IMR-90 (cell line): ENCODE data around the gene CANT1. TPM values are rescaled to one million over a fixed set of nuclear protein-coding genes. Genes with fewer than 3 reads are reported as not detected.

Experiments used
- ATAC-seq: fragments of 200-7000 bp; cut with Tn5 transposase; 2 replicates; pipeline ENCODE4 v1.9.1; 2020; ENCODE audit warnings: low read depth, mild to moderate bottlenecking, moderate library complexity
- BruUV-seq: library from RNA; stranded (reverse); fragments of 400-500 nt; replicated peaks from 2 replicates; lab custom pipeline; 2021; lab: Mats Ljungman, UMichigan
- CTCF ChIA-PET: fragments of 300-600 bp; formaldehyde crosslinking; extraction: SDS; loops from one replicate; lab custom pipeline; 2021; ENCODE audit warnings: antibody characterized with exemption; lab: Yijun Ruan, JAX
- POLR2A ChIA-PET: fragments of 300-600 bp; sonication (Branson Sonifier 250); formaldehyde crosslinking; loops from one replicate; lab custom pipeline; 2022; ENCODE audit warnings: antibody characterized with exemption; ENCODE audit not compliant: unreplicated experiment; lab: Charles Lee
- DNase-seq: peaks from one replicate; pipeline ENCODE4 v3.0.0; 2013
- H2AFZ ChIP-seq: replicated peaks from 2 replicates; pipeline ENCODE3; 2013; ENCODE audit warnings: low read length, mild to moderate bottlenecking; ENCODE audit not compliant: poor library complexity
- H2AK5ac ChIP-seq: 2 replicates; pipeline ENCODE4 v1.6.1; 2013; ENCODE audit warnings: low read depth, low read length, inconsistent platforms
- H2AK9ac ChIP-seq: replicated peaks from 2 replicates; pipeline ENCODE3; 2013; ENCODE audit warnings: mild to moderate bottlenecking, low read depth, low read length, moderate library complexity; ENCODE audit not compliant: poor library complexity
- H2BK120ac ChIP-seq: 2 replicates; pipeline ENCODE4 v1.6.1; 2013; ENCODE audit warnings: low read depth, low read length, inconsistent platforms
- H2BK15ac ChIP-seq: 3 replicates; pipeline ENCODE4 v1.6.1; 2013; ENCODE audit warnings: low read depth, low read length, inconsistent platforms
- H2BK20ac ChIP-seq: 2 replicates; pipeline ENCODE4 v1.6.1; 2013; ENCODE audit warnings: low read depth, mild to moderate bottlenecking, inconsistent platforms, low read length, moderate library complexity
- H2BK5ac ChIP-seq: 2 replicates; pipeline ENCODE4 v1.6.1; 2013; ENCODE audit warnings: mild to moderate bottlenecking, low read depth, low read length, inconsistent platforms; ENCODE audit not compliant: poor library complexity, severe bottlenecking
- H3K14ac ChIP-seq: replicated peaks from 2 replicates; pipeline ENCODE4 v1.6.1; 2013; ENCODE audit warnings: low read depth, low read length, inconsistent platforms
- H3K18ac ChIP-seq: 2 replicates; pipeline ENCODE4 v1.6.1; 2013; ENCODE audit warnings: low read depth, low read length, control low read depth
- H3K23ac ChIP-seq: 2 replicates; pipeline ENCODE4 v1.6.1; 2013; ENCODE audit warnings: low read depth, low read length, inconsistent platforms
- H3K27ac ChIP-seq: 2 replicates; pipeline ENCODE4 v1.5.1; 2013; ENCODE audit warnings: mild to moderate bottlenecking, control low read depth, low read length; ENCODE audit not compliant: insufficient read depth
- H3K27me3 ChIP-seq: 2 replicates; pipeline ENCODE4 v1.6.1; 2013; ENCODE audit warnings: low read length; ENCODE audit not compliant: control insufficient read depth, insufficient read depth
- H3K36me3 ChIP-seq: 2 replicates; pipeline ENCODE4 v1.6.1; 2013; ENCODE audit warnings: low read length, mixed read lengths; ENCODE audit not compliant: control insufficient read depth, insufficient read depth
- H3K4ac ChIP-seq: 2 replicates; pipeline ENCODE4 v1.6.1; 2013; ENCODE audit warnings: low read depth, low read length, inconsistent platforms
- H3K4me1 ChIP-seq: 2 replicates; pipeline ENCODE4 v1.6.1; 2013; ENCODE audit warnings: low read length, mixed read lengths; ENCODE audit not compliant: control insufficient read depth, insufficient read depth
- H3K4me2 ChIP-seq: 2 replicates; pipeline ENCODE4 v1.6.1; 2013; ENCODE audit warnings: low read depth, mild to moderate bottlenecking, control low read depth, low read length, moderate library complexity
- H3K4me3 ChIP-seq: 2 replicates; pipeline ENCODE4 v1.5.1; 2013; ENCODE audit warnings: low read depth, mild to moderate bottlenecking, control low read depth, low read length, moderate library complexity; ENCODE audit not compliant: insufficient read depth
- H3K56ac ChIP-seq: 2 replicates; pipeline ENCODE4 v1.6.1; 2013; ENCODE audit warnings: low read length, inconsistent platforms; ENCODE audit not compliant: insufficient read depth; ENCODE audit errors: extremely low read depth
- H3K79me1 ChIP-seq, 2 experiments: 2 replicates each; pipeline ENCODE4 v1.6.1; 2013; ENCODE audit warnings: low read length in 2 of 2, inconsistent platforms in 1 of 2, low read depth in 1 of 2
- H3K9ac ChIP-seq: 2 replicates; pipeline ENCODE4 v1.6.1; 2013; ENCODE audit warnings: low read depth, low read length, control low read depth
- H3K9me1 ChIP-seq: 2 replicates; pipeline ENCODE4 v1.6.1; 2013; ENCODE audit warnings: low read length, inconsistent platforms; ENCODE audit not compliant: insufficient read depth
- H3K9me3 ChIP-seq: 2 replicates; pipeline ENCODE4 v1.6.1; 2013; ENCODE audit warnings: low read length; ENCODE audit not compliant: control insufficient read depth, insufficient read depth
- H4K20me1 ChIP-seq: 2 replicates; pipeline ENCODE4 v1.6.1; 2013; ENCODE audit warnings: low read length, inconsistent platforms; ENCODE audit not compliant: insufficient read depth
- H4K5ac ChIP-seq: 2 replicates; pipeline ENCODE4 v1.6.1; 2013; ENCODE audit warnings: mild to moderate bottlenecking, low read depth, low read length, control low read depth
- H4K8ac ChIP-seq, 2 experiments: 2 replicates each; pipeline ENCODE4 v1.6.1; 2013; ENCODE audit warnings: low read depth in 2 of 2, low read length in 2 of 2, control low read depth in 1 of 2, inconsistent platforms in 1 of 2
- H4K91ac ChIP-seq: 2 replicates; pipeline ENCODE4 v1.6.1; 2013; ENCODE audit warnings: low read depth, low read length, inconsistent platforms; ENCODE audit not compliant: insufficient read depth
- BHLHE40 ChIP-seq: fragments of 150-350 bp; IDR thresholded peaks from 2 replicates; pipeline ENCODE4 v1.6.1; 2016; ENCODE audit warnings: mild to moderate bottlenecking, low read depth, low read length
- CEBPB ChIP-seq: IDR thresholded peaks from 2 replicates; pipeline ENCODE4 v1.6.1; 2012; ENCODE audit warnings: low read depth, low read length, improper control_type of control experiment
- CHD1 ChIP-seq: IDR thresholded peaks from 2 replicates; pipeline ENCODE4 v1.6.1; 2012; ENCODE audit warnings: low read depth, low read length, improper control_type of control experiment
- CTCF ChIP-seq: conservative IDR thresholded peaks from 2 replicates; pipeline ENCODE4 v1.5.1; 2012; ENCODE audit warnings: mild to moderate bottlenecking, low read depth, low read length, improper control_type of control experiment
- ELK1 ChIP-seq: fragments of 150-350 bp; IDR thresholded peaks from 2 replicates; pipeline ENCODE4 v1.6.1; 2016; ENCODE audit warnings: low read depth, mild to moderate bottlenecking, low read length, moderate library complexity, borderline replicate concordance
- FOS ChIP-seq: fragments of 150-350 bp; IDR thresholded peaks from 2 replicates; pipeline ENCODE4 v1.6.1; 2016; ENCODE audit warnings: low read depth, low read length
- MAFK ChIP-seq: IDR thresholded peaks from 2 replicates; pipeline ENCODE4 v1.6.1; 2012; ENCODE audit warnings: low read depth, low read length, improper control_type of control experiment
- MAZ ChIP-seq: IDR thresholded peaks from 2 replicates; pipeline ENCODE4 v1.6.1; 2012; ENCODE audit warnings: low read depth, mild to moderate bottlenecking, low read length, improper control_type of control experiment, moderate library complexity, borderline replicate concordance
- MXI1 ChIP-seq: IDR thresholded peaks from 2 replicates; pipeline ENCODE4 v1.6.1; 2012; ENCODE audit warnings: low read depth, mild to moderate bottlenecking, low read length, moderate library complexity, borderline replicate concordance
- NFE2L2 ChIP-seq: fragments of 150-350 bp; IDR thresholded peaks from 2 replicates; pipeline ENCODE4 v1.6.1; 2016; ENCODE audit warnings: low read depth, mild to moderate bottlenecking, low read length
- POLR2A ChIP-seq: IDR thresholded peaks from 2 replicates; pipeline ENCODE4 v1.6.1; 2012; ENCODE audit warnings: mild to moderate bottlenecking, low read depth, low read length
- RAD21 ChIP-seq: IDR thresholded peaks from 2 replicates; pipeline ENCODE4 v1.6.1; 2012; ENCODE audit warnings: low read length, improper control_type of control experiment
- RCOR1 ChIP-seq: IDR thresholded peaks from 2 replicates; pipeline ENCODE4 v1.6.1; 2012; ENCODE audit warnings: mild to moderate bottlenecking, low read length, improper control_type of control experiment; ENCODE audit not compliant: insufficient replicate concordance
- RFX5 ChIP-seq: IDR thresholded peaks from 2 replicates; pipeline ENCODE4 v1.8.0; 2012; ENCODE audit warnings: low read depth, mild to moderate bottlenecking, low read length, moderate library complexity
- SMC3 ChIP-seq: fragments of 150-350 bp; IDR thresholded peaks from 2 replicates; pipeline ENCODE4 v1.6.1; 2016; ENCODE audit warnings: low read depth, mild to moderate bottlenecking, antibody characterized with exemption, low read length, moderate library complexity
- USF2 ChIP-seq: fragments of 150-350 bp; IDR thresholded peaks from 2 replicates; pipeline ENCODE4 v1.6.1; 2017; ENCODE audit warnings: mild to moderate bottlenecking, antibody characterized with exemption, low read length, low read depth
- WGBS, 2 experiments: methylation state at CpG; one replicate each; pipeline versions ENCODE4 v1.1.5 to v1.1.7; 2013; ENCODE audit warnings: missing lambda C conversion rate in 2 of 2; ENCODE audit not compliant: insufficient read length in 1 of 2; ENCODE audit errors: extremely low coverage in 2 of 2; 5-methylcytosine and 5-hydroxymethylcytosine counted together
- dilution Hi-C: fragments of 300-500 bp; cut with HindIII; formaldehyde crosslinking; loops from one replicate; pipeline ENCODE4 v1.14.3; 2018; ENCODE audit warnings: low sequenced_read_pairs; ENCODE audit not compliant: unreplicated experiment
- in situ Hi-C: fragments of 300-500 bp; cut with MboI; formaldehyde crosslinking; loops from 3 replicates; pipeline ENCODE4 v1.14.3; 2019; ENCODE audit warnings: low sequenced_read_pairs, inconsistent platforms, mixed read lengths
- intact Hi-C: fragments of 100-400 bp; cut with micrococcal nuclease; formaldehyde crosslinking; loops from 2 replicates; pipeline ENCODE4 v1.10.0; 2022
- polyA plus RNA-seq, 3 experiments: library from polyadenylated mRNA; depleted of rRNA; stranded (reverse); fragments of >200 nt; gene quantifications; 2 replicates each; pipeline ENCODE4 v1.2.3, GENCODE V29; 2012; ENCODE audit warnings: low replicate concordance in 1 of 3
- total RNA-seq: library from RNA; depleted of rRNA; stranded (reverse); fragments of >200 nt; gene quantifications from 2 replicates; pipeline ENCODE4 v1.2.3, GENCODE V29; 2012

Gene CANT1
- total and polyA plus RNA-seq, 2 of the 4 experiments (the other 2 are of a cell fraction) = 51.8 to 73.4 TPM

- Histone ChIP-seq H3K4me1 (peaks cover 15% of the 10 kb centered on the region), H2BK5ac (no peak overlapping the region), H3K9me1 (no peaks in the 10 kb centered on the region), H3K27ac (no peak overlapping the region), H3K27me3 (no peaks in the 10 kb centered on the region), H2BK120ac (no peak overlapping the region), H3K9me3 (no peaks in the 10 kb centered on the region), H3K18ac (no peak overlapping the region), H3K36me3 (peaks cover 22% of the 10 kb centered on the region; the same call in 1 of the 2 replicates), H3K23ac (no peak overlapping the region), H2BK20ac (no peak overlapping the region), H3K4ac (no peak overlapping the region), H2AK5ac (no peak overlapping the region), H3K4me2 (no peak overlapping the region), H4K20me1 (peaks cover 5% of the 10 kb centered on the region; the same call in 1 of the 2 replicates), H2BK15ac (no peak overlapping the region), H3K4me3 (no peak overlapping the region), H4K5ac (no peak overlapping the region), H4K8ac (no peak overlapping the region), H2AK9ac (no peak overlapping the region), H4K91ac (no peak overlapping the region), H3K9ac (no peak overlapping the region), H3K79me1 (peaks cover 3 to 29% of the 10 kb centered on the region in 2 experiments; a peak in 3 of 4 replicates), H2AFZ (no peak overlapping the region), H3K14ac (no peak overlapping the region), H3K56ac (no peak overlapping the region)
- ATAC-seq = no peak
- in situ Hi-C loops (loop anchor here (5.0 to 25.0 kb wide), 2 partner anchors 108 to 483 kb away; no protein-coding TSS in a partner anchor), dilution Hi-C loops (no loop called here), intact Hi-C loops (loop anchor here (2.0 kb wide), 2 partner anchors 35 to 45 kb away; partner anchors contain the start of gene TIMP2)
- 100% methylated on average over 1 of the region's 9 CpGs; no CpG with 5 or more reads in 1 of the 2 experiments for WGBS, 2 experiments
- POLR2A ChIA-PET = no interaction called here
- TF ChIP-seq RFX5 = no peak
- no peak for TF ChIP-seq MAFK
- TF ChIP-seq BHLHE40 = no peak
- TF ChIP-seq CTCF = no peak
- no peak for TF ChIP-seq RCOR1
- no peak for TF ChIP-seq ELK1
- no peak for TF ChIP-seq RAD21
- TF ChIP-seq MXI1 = no peak
- no peak for TF ChIP-seq FOS
- TF ChIP-seq POLR2A = no peak
- no peak for TF ChIP-seq SMC3
- TF ChIP-seq MAZ = no peak
- TF ChIP-seq USF2 = no peak
- no peak for TF ChIP-seq CHD1
- no peak for TF ChIP-seq NFE2L2
- TF ChIP-seq CEBPB = no peak
- CTCF ChIA-PET = no interaction called here
- no TSS peak for BruUV-seq
- DNase-seq = no peak
These were observed 39.7 kb downstream of the CANT1 start for GRCh38 chr17:78969865-78970264.
